ENCODE measurements around the gene OR13J1.

OR13J1 gene

GRCh38 chr9:35906923-35907699 is 36.9 kb upstream of the OR13J1 start:
- TF ChIP-seq CTCF (IDR thresholded peaks at IDR 0.05), result no peak

- no peak for TF ChIP-seq CTCF (IDR thresholded peaks at IDR 0.05)
These were observed 35.9 kb upstream of the OR13J1 start, which contains the start of gene HRCT1 for GRCh38 chr9:35905912-35906679. TSS of gene HRCT1 (plus strand) at chr9:35906202. CDS start at chr9:35906288, 86 bp downstream.

GRCh38 chr9:35905051-35905781 is 35.0 kb upstream of the OR13J1 start:
- no peak for TF ChIP-seq CTCF (IDR thresholded peaks at IDR 0.05)

GRCh38 chr9:35904338-35904737 is 34.1 kb upstream of the OR13J1 start:
- TF ChIP-seq CTCF (IDR thresholded peaks at IDR 0.05), result no peak

GRCh38 chr9:35903049-35903448 is 32.8 kb upstream of the OR13J1 start:
- TF ChIP-seq CTCF (IDR thresholded peaks at IDR 0.05), result peak; percentile 71

- TF ChIP-seq CTCF (IDR thresholded peaks at IDR 0.05), result no peak
These were observed 28.8 kb upstream of the OR13J1 start for GRCh38 chr9:35899021-35899420.

GRCh38 chr9:35898337-35898736 is 28.1 kb upstream of the OR13J1 start:
- TF ChIP-seq CTCF (IDR thresholded peaks at IDR 0.05), result no peak
